ENCODE data around the gene SCMH1.

Gene SCMH1

DNA sequence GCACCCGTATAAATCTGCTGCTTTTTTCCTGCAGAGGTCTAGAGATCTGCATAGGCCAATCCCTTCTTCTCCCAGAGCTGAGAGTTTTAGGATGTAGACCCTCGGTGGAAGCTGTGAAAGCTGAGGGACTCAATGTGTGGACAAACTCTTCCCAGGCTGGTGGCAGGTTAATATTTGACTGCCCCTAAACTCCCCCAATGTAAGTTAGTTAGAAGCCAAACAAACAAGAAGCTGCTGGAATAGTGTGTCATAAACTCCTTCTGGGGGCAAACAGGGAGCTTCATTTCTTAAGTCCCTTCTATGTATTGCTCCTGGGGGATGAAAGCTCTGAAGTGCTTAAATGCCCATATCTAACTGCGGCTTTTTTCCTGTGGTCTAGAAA is 72.3 kb downstream of the SCMH1 start:
- H3K9me3 ChIP-seq (ENCODE audit: control insufficient read depth, insufficient read depth, low read depth, low read length): no peaks in the 10 kb centered on the region
- TF ChIP-seq ZNF830 (tag by site-specific recombination; IDR thresholded peaks at IDR 0.05; ENCODE audit: low read depth) (no peak), ZNF747 (tag by site-specific recombination; IDR thresholded peaks at IDR 0.05) (no peak), OSR2 (tag by site-specific recombination; IDR thresholded peaks at IDR 0.05) (no peak), SETDB1 (IDR thresholded peaks at IDR 0.05; ENCODE audit: insufficient read length, low read length) (no peak), ZNF670 (tag by site-specific recombination; IDR thresholded peaks at IDR 0.05; ENCODE audit: low read depth) (no peak), ZNF174 (tag by site-specific recombination; IDR thresholded peaks at IDR 0.05) (no peak), GLI2 (tag by site-specific recombination; IDR thresholded peaks at IDR 0.05; ENCODE audit: borderline replicate concordance, low read depth) (no peak), SP7 (tag by site-specific recombination; IDR thresholded peaks at IDR 0.05) (no peak), ZNF544 (tag by site-specific recombination; IDR thresholded peaks at IDR 0.05) (no peak), ZNF785 (tag by site-specific recombination; IDR thresholded peaks at IDR 0.05) (no peak), ZNF629 (tag by site-specific recombination; IDR thresholded peaks at IDR 0.05) (no peak), ZSCAN30 (tag by site-specific recombination; IDR thresholded peaks at IDR 0.05) (no peak), SCRT2 (tag by site-specific recombination; IDR thresholded peaks at IDR 0.05) (no peak), ZNF473 (tag by site-specific recombination; IDR thresholded peaks at IDR 0.05) (no peak), ZNF112 (tag by site-specific recombination; IDR thresholded peaks at IDR 0.05) (no peak)
- TF ChIP-seq, protein P1, sequence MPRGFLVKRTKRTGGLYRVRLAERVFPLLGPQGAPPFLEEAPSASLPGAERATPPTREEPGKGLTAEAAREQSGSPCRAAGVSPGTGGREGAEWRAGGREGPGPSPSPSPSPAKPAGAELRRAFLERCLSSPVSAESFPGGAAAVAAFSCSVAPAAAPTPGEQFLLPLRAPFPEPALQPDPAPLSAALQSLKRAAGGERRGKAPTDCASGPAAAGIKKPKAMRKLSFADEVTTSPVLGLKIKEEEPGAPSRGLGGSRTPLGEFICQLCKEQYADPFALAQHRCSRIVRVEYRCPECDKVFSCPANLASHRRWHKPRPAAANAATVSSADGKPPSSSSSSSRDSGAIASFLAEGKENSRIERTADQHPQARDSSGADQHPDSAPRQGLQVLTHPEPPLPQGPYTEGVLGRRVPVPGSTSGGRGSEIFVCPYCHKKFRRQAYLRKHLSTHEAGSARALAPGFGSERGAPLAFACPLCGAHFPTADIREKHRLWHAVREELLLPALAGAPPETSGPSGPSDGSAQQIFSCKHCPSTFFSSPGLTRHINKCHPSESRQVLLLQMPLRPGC (tag by site-specific recombination; IDR thresholded peaks at IDR 0.05): no peak
- TF ChIP-seq, protein P2, sequence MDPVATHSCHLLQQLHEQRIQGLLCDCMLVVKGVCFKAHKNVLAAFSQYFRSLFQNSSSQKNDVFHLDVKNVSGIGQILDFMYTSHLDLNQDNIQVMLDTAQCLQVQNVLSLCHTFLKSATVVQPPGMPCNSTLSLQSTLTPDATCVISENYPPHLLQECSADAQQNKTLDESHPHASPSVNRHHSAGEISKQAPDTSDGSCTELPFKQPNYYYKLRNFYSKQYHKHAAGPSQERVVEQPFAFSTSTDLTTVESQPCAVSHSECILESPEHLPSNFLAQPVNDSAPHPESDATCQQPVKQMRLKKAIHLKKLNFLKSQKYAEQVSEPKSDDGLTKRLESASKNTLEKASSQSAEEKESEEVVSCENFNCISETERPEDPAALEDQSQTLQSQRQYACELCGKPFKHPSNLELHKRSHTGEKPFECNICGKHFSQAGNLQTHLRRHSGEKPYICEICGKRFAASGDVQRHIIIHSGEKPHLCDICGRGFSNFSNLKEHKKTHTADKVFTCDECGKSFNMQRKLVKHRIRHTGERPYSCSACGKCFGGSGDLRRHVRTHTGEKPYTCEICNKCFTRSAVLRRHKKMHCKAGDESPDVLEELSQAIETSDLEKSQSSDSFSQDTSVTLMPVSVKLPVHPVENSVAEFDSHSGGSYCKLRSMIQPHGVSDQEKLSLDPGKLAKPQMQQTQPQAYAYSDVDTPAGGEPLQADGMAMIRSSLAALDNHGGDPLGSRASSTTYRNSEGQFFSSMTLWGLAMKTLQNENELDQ (tag by site-specific recombination; IDR thresholded peaks at IDR 0.05; ENCODE audit: low read depth): no peak
- TF ChIP-seq, protein P3, sequence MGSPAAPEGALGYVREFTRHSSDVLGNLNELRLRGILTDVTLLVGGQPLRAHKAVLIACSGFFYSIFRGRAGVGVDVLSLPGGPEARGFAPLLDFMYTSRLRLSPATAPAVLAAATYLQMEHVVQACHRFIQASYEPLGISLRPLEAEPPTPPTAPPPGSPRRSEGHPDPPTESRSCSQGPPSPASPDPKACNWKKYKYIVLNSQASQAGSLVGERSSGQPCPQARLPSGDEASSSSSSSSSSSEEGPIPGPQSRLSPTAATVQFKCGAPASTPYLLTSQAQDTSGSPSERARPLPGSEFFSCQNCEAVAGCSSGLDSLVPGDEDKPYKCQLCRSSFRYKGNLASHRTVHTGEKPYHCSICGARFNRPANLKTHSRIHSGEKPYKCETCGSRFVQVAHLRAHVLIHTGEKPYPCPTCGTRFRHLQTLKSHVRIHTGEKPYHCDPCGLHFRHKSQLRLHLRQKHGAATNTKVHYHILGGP (tag by site-specific recombination; IDR thresholded peaks at IDR 0.05): no peak
- TF ChIP-seq, protein P4, sequence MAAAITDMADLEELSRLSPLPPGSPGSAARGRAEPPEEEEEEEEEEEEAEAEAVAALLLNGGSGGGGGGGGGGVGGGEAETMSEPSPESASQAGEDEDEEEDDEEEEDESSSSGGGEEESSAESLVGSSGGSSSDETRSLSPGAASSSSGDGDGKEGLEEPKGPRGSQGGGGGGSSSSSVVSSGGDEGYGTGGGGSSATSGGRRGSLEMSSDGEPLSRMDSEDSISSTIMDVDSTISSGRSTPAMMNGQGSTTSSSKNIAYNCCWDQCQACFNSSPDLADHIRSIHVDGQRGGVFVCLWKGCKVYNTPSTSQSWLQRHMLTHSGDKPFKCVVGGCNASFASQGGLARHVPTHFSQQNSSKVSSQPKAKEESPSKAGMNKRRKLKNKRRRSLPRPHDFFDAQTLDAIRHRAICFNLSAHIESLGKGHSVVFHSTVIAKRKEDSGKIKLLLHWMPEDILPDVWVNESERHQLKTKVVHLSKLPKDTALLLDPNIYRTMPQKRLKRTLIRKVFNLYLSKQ (tag by site-specific recombination; IDR thresholded peaks at IDR 0.05; ENCODE audit: borderline replicate concordance): no peak
- H3K27ac ChIP-seq (ENCODE audit: extremely low read depth, low read depth, low read length): no peak overlapping the region
- H3K4me3 ChIP-seq (ENCODE audit: low read depth, low read length): no peak overlapping the region
- H3K36me3 ChIP-seq (ENCODE audit: control insufficient read depth in 2 of 2, insufficient read depth in 1 of 2, low read length in 2 of 2): peaks cover 0 to 17% of the 10 kb centered on the region in 2 experiments; a peak in 2 of 3 replicates
- CTCF ChIA-PET: interaction anchor here (1.1 kb wide), 1 partner anchor 10 kb away, joined by 3 read pairs; no protein-coding TSS in a partner anchor
- POLR2A ChIA-PET: no interaction called here
- no peaks in the 10 kb centered on the region for H3K4me1 ChIP-seq (ENCODE audit: control insufficient read depth, insufficient read depth, low read length)
